HL-60 (cell line): ENCODE data around the gene ALAD.
A peak's percentile ranks its signal among the peaks of the same experiment; 100 is the strongest.

ENCODE experiments used
- DNase-seq, 2 experiments: peaks; one replicate each; pipeline ENCODE4 v3.0.0-alpha.2; 2010 to 2020; ENCODE audit warnings: low read depth in 1 of 2, low spot score in 1 of 2
- H3K27ac ChIP-seq: fragments of 250-450 bp; sonication (Bioruptor Pico); replicated peaks from 2 replicates; pipeline ENCODE4 v1.5.1; 2020; ENCODE audit warnings: mild to moderate bottlenecking, moderate library complexity
- H3K27me3 ChIP-seq: fragments of 250-450 bp; sonication (Bioruptor Pico); 2 replicates; pipeline ENCODE4 v1.5.1; 2021; ENCODE audit warnings: mild to moderate bottlenecking, moderate library complexity; ENCODE audit not compliant: insufficient read depth, poor library complexity, severe bottlenecking
- H3K4me3 ChIP-seq: replicated peaks from 2 replicates; pipeline ENCODE4 v1.5.1; 2011; ENCODE audit warnings: mild to moderate bottlenecking, control low read depth, low read length; ENCODE audit not compliant: insufficient read depth
- GABPA ChIP-seq: IDR thresholded peaks from 2 replicates; pipeline ENCODE4 v1.6.1; 2012; ENCODE audit warnings: low read depth
- POLR2AphosphoS5 ChIP-seq: IDR thresholded peaks from 2 replicates; pipeline ENCODE4 v1.6.1; 2012; ENCODE audit warnings: low read depth
- SPI1 ChIP-seq: IDR thresholded peaks from 2 replicates; pipeline ENCODE4 v1.6.1; 2012; ENCODE audit warnings: low read depth, mild to moderate bottlenecking, borderline replicate concordance
- TF ChIP-seq, protein P1 (sequence below): IDR thresholded peaks from 2 replicates; pipeline ENCODE4 v1.6.1; 2012; ENCODE audit warnings: low read depth; ENCODE audit not compliant: insufficient replicate concordance
- TF ChIP-seq, protein P2 (sequence below): IDR thresholded peaks from one replicate; pipeline ENCODE4 v1.5.1; 2011; ENCODE audit warnings: low read length, control low read depth, inconsistent platforms; ENCODE audit not compliant: insufficient read depth

Gene ALAD

DNA sequence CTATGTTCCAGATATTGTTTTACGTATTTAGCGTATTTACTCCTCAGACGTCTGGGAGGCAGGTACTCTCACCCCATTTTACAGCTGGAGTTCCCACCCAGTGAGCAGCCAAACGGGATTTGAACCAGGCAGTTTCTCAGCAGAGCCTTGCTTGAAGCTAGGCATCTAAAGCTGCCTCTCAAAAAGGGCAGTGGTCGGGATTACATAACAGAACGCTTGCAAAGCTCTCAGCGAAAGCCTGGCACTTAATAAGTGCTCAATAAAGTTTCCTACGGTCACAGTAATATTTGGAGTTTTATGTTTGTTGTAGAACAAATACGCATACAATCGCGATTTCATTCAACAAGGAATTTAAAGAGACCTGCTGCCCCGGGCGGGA lies 52.0 kb downstream of the ALAD start:
- H3K27me3 ChIP-seq, result no peaks in the 10 kb centered on the region
- no peak overlapping the region for H3K27ac ChIP-seq
- no peak for DNase-seq
- peak overlapping the region; percentile 51; the same call in 1 of the 2 replicates for H3K4me3 ChIP-seq
- TF ChIP-seq, protein P1, sequence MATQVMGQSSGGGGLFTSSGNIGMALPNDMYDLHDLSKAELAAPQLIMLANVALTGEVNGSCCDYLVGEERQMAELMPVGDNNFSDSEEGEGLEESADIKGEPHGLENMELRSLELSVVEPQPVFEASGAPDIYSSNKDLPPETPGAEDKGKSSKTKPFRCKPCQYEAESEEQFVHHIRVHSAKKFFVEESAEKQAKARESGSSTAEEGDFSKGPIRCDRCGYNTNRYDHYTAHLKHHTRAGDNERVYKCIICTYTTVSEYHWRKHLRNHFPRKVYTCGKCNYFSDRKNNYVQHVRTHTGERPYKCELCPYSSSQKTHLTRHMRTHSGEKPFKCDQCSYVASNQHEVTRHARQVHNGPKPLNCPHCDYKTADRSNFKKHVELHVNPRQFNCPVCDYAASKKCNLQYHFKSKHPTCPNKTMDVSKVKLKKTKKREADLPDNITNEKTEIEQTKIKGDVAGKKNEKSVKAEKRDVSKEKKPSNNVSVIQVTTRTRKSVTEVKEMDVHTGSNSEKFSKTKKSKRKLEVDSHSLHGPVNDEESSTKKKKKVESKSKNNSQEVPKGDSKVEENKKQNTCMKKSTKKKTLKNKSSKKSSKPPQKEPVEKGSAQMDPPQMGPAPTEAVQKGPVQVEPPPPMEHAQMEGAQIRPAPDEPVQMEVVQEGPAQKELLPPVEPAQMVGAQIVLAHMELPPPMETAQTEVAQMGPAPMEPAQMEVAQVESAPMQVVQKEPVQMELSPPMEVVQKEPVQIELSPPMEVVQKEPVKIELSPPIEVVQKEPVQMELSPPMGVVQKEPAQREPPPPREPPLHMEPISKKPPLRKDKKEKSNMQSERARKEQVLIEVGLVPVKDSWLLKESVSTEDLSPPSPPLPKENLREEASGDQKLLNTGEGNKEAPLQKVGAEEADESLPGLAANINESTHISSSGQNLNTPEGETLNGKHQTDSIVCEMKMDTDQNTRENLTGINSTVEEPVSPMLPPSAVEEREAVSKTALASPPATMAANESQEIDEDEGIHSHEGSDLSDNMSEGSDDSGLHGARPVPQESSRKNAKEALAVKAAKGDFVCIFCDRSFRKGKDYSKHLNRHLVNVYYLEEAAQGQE, result no peak
- TF ChIP-seq, protein P2, sequence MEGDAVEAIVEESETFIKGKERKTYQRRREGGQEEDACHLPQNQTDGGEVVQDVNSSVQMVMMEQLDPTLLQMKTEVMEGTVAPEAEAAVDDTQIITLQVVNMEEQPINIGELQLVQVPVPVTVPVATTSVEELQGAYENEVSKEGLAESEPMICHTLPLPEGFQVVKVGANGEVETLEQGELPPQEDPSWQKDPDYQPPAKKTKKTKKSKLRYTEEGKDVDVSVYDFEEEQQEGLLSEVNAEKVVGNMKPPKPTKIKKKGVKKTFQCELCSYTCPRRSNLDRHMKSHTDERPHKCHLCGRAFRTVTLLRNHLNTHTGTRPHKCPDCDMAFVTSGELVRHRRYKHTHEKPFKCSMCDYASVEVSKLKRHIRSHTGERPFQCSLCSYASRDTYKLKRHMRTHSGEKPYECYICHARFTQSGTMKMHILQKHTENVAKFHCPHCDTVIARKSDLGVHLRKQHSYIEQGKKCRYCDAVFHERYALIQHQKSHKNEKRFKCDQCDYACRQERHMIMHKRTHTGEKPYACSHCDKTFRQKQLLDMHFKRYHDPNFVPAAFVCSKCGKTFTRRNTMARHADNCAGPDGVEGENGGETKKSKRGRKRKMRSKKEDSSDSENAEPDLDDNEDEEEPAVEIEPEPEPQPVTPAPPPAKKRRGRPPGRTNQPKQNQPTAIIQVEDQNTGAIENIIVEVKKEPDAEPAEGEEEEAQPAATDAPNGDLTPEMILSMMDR, result no peak

GRCh38 chr9:113348437-113348836 lies 52.6 kb downstream of the ALAD start:
- TF ChIP-seq GABPA (no peak), SPI1 (no peak)
- TF ChIP-seq, protein P1, result no peak
- Histone ChIP-seq H3K27me3 (no peaks in the 10 kb centered on the region), H3K27ac (no peak overlapping the region), H3K4me3 (no peak overlapping the region)
- no peak for DNase-seq

- TF ChIP-seq SPI1 (no peak), GABPA (no peak), POLR2AphosphoS5 (no peak)
- TF ChIP-seq, protein P1, result no peak
- TF ChIP-seq, protein P2, result no peak
- no peak for DNase-seq
- Histone ChIP-seq H3K27me3 (no peaks in the 10 kb centered on the region), H3K4me3 (no peak overlapping the region), H3K27ac (no peak overlapping the region)
Measured at GRCh38 chr9:113345671-113346070, 55.4 kb downstream of the ALAD start.

- DNase-seq, result no peak
- Histone ChIP-seq H3K4me3 (no peak overlapping the region), H3K27ac (no peak overlapping the region), H3K27me3 (no peaks in the 10 kb centered on the region)
- TF ChIP-seq SPI1 (no peak), GABPA (no peak), POLR2AphosphoS5 (no peak)
- TF ChIP-seq, protein P2, result no peak
- TF ChIP-seq, protein P1, result no peak
Measured at GRCh38 chr9:113345190-113345589, 55.9 kb downstream of the ALAD start.
